Fibroblast of lung (primary cell): ENCODE measurements around the gene CHRM4.

Source experiments
- CTCF ChIP-seq, 2 donors: IDR thresholded peaks in 1 of 2; conservative IDR thresholded peaks in 1 of 2; 1 replicate in 1 of 2; 2 replicates in 1 of 2; pipeline ENCODE4 v1.5.1; 2011 to 2012; ENCODE audit warnings: low read length in 2 of 2, control low read depth in 1 of 2, inconsistent platforms in 1 of 2, low read depth in 1 of 2, mild to moderate bottlenecking in 1 of 2
- EZH2 ChIP-seq: IDR thresholded peaks from 2 replicates; pipeline ENCODE4 v1.5.1; 2012; ENCODE audit warnings: low read length, control low read depth, mild to moderate bottlenecking; ENCODE audit errors: missing control alignments

GRCh38 chr11:46374815-46375214 is 16.8 kb downstream of the CHRM4 start:
- TF ChIP-seq CTCF (conservative IDR thresholded peaks at IDR 0.05 in 1 of 2, IDR thresholded peaks at IDR 0.05 in 1 of 2; ENCODE audit: low read depth in 1 of 2, low read length in 2 of 2) (no peak), EZH2 (no peak)
